GM06990 (cell line): ENCODE results near the gene JAKMIP1.

Experiments
- DNase-seq: peaks from one replicate; pipeline ENCODE4 v3.0.0-alpha.2; 2011; ENCODE audit not compliant: insufficient read length; ENCODE audit errors: extremely low read depth
- H3K27me3 ChIP-seq: replicated peaks from 2 replicates; pipeline ENCODE4 v1.6.0; 2011; ENCODE audit warnings: low read length; ENCODE audit not compliant: control insufficient read depth, insufficient read depth
- H3K36me3 ChIP-seq: 2 replicates; pipeline ENCODE4 v1.5.1; 2011; ENCODE audit warnings: low read length; ENCODE audit not compliant: control insufficient read depth, insufficient read depth
- H3K4me3 ChIP-seq: replicated peaks from 2 replicates; pipeline ENCODE4 v1.5.1; 2011; ENCODE audit warnings: low read depth, mild to moderate bottlenecking, control low read depth, low read length
- CTCF ChIP-seq: IDR thresholded peaks from 2 replicates; pipeline ENCODE4 v1.5.1; 2011; ENCODE audit warnings: low read length, control low read depth, mild to moderate bottlenecking, inconsistent platforms; ENCODE audit not compliant: insufficient read depth, poor library complexity, severe bottlenecking

Gene JAKMIP1

GRCh38 chr4:6020613-6021012 is 179.7 kb downstream of the JAKMIP1 start:
- Histone ChIP-seq H3K27me3 (peaks cover 3% of the 10 kb centered on the region), H3K4me3 (no peak overlapping the region), H3K36me3 (no peaks in the 10 kb centered on the region)
- no peak for DNase-seq
- TF ChIP-seq CTCF, result no peak

DNA sequence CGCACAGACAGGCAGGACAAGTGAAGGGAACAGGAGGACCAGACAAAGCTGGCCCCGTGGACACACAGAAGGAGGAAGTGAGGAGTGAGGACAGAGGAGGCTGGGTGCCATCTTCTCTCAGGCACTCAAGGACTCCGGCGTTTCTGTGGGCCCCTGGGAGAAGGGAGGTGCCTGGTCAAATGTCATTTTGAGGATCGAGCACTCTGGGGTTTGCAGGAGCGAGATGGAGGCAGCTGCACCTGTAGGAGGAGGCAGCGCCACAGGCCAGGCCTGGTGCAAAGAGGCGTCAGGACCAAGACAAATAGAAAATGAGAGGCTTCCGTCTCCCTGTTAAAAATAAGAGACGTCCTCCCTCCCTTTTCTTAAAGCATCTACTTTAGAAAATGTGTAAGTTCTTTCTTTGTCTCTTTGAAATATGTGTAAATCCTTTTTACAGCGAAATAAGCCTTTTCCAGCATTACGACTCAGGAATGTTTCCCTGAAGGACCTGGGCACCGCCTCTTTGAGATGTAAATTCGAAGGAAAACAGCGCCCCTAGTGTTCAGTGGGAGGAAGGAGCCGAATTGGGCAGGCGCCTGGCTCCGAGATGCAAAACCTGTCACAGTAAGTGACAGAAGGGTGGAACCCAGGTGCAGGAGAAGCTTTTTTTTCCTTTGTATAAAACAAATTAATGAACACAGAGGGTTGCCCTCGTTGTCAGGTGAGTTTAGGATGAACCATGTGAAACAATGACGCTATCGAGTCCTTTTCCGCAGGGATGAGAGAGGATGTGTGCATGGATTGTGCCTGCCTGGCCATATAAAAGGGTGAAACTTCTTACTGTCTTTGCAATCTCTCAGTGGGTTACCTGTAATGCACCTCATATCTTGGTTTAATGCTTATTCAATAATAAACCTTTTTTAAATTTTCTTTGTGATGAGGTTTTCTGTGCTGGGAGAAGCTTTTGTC is 180.8 kb downstream of the JAKMIP1 start:
- DNase-seq, result no peak
- H3K4me3 ChIP-seq, result no peak overlapping the region
- peaks cover 3% of the 10 kb centered on the region for H3K27me3 ChIP-seq
- H3K36me3 ChIP-seq, result no peaks in the 10 kb centered on the region
- TF ChIP-seq CTCF, result peak; percentile 82

- peaks cover 3% of the 10 kb centered on the region for H3K27me3 ChIP-seq
Measured at GRCh38 chr4:6018331-6018730, 182.0 kb downstream of the JAKMIP1 start, which contains the start of gene C4orf50. Gene C4orf50 (minus strand): TSS chr4:6018431.

DNA sequence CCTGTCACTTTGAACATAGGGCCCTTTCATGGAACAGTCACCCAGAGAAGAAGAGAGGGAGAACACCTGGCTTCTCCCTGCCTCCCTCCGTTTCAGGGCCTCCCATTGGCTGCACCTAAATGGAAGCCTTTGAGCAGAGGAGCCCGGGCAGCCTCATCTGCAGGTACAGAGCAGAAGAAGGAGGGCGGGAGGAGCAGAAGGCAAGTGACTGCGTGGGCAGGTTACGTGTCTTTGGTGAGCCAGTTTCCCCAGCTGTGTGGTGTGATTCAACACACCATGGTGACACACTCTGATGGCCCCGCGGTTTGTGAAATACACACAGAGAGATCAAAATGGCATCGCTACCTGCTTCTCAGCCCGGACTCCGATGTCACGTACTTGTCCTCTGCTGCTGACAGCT is 182.5 kb downstream of the JAKMIP1 start:
- Histone ChIP-seq H3K36me3 (no peaks in the 10 kb centered on the region), H3K4me3 (no peak overlapping the region), H3K27me3 (peaks cover 3% of the 10 kb centered on the region)
- DNase-seq, result no peak
- no peak for TF ChIP-seq CTCF

More at GRCh38 chr4:6018331-6018730, 182.0 kb downstream of the JAKMIP1 start, which contains the start of gene C4orf50:
- Histone ChIP-seq H3K36me3 (no peaks in the 10 kb centered on the region), H3K4me3 (no peak within 1 kb of the TSS)
- DNase-seq, result no peak
- TF ChIP-seq CTCF, result no peak

- TF ChIP-seq CTCF, result no peak
- Histone ChIP-seq H3K36me3 (no peaks in the 10 kb centered on the region), H3K4me3 (no peak overlapping the region), H3K27me3 (peaks cover 5% of the 10 kb centered on the region)
- no peak for DNase-seq
Measured at GRCh38 chr4:6017030-6017429, 183.3 kb downstream of the JAKMIP1 start.
